DMS79 (cell line): ENCODE measurements around the gene RNF111.
"Not testable (repeated sequence)": the region's sequence is repeated elsewhere in the genome, so short reads cannot be mapped to it uniquely, and the experiment has no call there.

ENCODE experiments used
- DNase-seq: peaks from one replicate; lab custom pipeline; 2025; lab: John Stamatoyannopoulos, UW

RNF111 gene

DNA sequence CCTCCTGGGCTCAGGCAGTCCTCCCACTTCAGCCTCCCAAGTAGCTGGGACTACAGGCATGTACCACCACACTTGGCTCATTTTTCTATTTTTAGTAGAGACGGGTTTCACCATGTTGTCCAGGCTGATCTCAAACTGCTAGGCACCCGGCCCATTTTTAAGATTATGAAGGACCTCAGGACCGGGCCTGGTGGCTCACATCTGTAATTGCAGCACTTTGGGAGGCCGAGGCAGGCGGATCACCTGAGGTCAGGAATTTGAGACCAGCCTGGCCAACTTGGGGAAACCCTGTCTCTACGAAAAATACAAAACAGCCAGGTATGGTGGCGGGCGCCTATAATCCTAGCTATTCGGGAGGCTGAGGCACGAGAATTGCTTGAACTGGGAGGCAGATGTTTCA is 12.8 kb downstream of the RNF111 start:
- DNase-seq = not testable (repeated sequence)

DNA sequence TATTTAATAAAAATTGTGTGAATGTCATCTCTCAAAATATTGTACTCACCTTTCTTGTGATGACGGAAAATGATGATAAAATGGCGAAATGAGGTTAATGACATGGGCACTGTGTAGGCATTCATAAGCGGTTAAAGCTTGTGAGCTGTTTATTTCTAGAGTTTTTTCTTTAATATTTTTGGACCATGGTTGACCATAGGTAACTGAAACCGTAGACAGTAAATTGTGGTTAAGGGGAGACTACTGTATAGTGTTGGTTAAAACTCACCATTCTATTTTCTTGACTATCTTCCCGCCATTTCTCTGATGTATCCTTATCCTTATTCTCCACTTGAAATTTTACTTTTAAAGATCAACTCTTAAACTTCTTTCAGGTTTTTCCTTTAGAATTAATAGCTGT is 14.5 kb downstream of the RNF111 start:
- no peak for DNase-seq

DNA sequence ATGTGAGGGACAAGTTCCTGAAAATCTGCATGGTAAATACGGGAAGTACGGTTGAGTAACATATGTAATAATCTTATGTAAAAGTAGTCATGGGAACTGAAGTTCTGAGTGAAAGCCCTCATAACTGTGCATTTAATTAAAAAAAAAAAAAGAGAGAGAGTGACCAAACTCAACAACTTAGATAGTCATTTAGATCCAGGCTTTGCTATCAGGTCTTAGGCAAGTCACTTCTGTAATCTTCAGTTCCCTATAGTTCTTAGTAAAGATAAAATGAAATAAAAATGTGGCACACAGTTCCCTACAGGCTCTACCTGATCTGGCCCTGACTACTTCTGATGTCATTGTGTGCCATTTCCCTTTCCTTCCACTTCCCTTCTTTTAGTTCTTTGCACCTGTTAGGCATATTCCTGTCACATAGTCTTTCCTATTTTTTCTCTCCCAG is 15.0 kb downstream of the RNF111 start:
- no peak for DNase-seq

DNA sequence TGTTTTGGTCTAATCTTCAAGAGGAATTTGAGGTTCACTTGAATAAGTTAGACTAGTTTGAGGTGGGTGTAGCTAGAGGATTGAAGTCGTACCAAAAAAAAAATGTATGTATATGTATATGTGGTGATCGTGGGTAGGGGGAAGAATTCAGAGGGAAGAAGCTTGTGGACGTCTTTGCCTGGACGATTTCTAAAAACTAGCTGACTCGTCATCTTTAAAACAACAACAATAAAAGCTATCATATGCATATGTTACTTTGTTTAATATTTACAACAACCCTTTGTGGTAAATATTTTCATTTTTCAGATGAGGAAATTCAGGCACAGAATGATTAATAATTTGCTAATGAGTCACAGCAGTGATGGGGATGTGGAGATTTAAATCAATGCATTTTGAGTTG is 18.1 kb downstream of the RNF111 start:
- DNase-seq = no peak

DNA sequence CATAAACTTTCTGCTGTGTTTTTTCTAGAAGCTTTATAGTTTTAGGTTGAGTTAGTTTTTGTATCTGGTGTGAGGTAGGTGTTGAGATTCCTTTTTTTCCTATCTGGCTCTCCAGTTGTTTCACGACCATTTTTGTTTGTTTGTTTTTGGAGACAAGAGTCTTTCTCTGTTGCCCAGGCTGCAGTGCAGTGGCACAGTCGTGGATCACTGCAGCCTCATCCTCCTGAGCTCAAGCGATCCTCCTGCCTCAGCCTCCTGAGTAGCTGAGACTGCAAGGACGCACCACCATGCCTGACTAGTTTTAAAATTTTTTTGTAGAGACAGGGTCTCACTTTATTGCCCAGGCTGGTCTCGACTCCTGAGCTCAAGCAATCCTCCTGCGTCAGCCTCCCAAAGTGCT is 20.6 kb downstream of the RNF111 start:
- no peak for DNase-seq

DNA sequence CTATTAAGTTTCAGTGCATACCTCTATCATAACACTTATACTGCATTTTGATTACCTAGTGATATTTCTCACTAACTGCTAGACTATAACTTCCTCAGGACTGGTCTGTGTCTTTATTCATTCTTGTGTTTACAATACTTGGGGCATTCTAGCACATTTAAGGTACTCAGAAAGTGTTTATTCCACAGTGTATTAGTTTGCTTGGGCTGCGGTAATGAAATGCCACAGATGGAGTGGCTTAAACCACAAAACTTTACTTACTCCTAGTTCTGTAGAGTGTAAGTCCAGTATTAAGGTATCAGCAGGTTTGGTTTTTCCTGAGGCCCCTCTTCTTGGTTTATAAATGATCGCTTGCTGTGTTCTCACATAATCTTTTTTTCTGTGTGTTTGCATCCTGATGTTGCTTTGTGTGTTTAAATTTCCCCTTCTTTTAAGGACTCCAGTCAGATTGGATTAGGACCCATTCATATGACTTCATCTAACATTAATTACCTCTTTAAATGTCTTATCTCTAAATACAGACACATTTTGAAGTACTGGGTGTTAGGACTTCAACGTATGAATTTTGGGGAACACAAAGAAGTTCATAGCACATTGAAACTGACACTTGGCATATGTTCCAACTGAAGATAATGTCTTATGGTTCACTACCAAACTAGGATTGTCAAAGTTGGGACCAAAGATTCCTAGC is 23.9 kb downstream of the RNF111 start:
- DNase-seq = no peak

DNA sequence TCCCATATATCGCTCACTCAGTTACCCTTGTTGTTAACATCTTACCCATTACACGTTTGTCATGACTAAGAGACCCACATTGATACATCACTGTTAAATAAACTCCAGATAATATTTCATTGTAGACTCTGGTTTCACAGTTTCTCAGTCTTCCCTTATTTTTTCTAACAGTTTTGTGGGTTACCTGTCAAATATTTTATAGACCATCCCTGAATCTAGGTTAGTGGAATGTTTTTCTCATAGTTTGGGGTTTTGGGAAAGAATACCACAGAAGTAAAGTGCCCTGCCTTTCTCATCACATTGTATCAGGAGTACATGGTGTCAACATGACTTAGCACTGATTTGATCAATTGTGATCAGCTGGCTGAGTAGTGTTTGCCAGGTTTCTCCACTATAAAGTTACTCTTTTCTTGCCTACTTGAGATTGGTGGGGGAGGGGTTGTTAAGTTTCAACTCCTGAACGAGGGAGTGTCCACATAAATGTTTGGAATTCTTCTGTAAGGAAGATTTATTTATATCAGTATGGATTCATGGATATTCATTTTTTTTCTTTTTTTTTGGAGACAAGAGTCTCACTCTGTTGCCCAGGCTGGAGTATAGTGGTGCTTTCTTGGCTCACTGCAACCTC is 25.9 kb downstream of the RNF111 start:
- no peak for DNase-seq

DNA sequence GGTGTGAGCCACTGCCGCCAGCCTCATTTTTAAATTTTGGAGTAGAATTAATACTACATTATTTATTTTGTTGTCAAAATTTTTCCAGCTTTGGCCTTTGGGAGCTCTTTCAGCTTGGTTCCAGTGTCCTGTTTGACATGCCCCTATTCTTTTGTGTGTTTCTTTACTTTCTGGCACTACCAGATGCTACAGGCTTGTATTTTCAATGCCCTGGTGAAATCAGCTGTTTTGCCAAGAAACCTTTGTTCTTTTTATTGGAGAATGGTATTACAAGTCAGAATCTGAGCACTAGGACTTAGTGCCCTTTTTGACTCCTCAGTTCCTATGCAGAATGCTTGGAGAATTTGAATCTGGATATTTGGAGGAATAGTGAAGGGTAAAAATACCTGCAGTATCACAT is 26.6 kb downstream of the RNF111 start:
- DNase-seq = no peak

DNA sequence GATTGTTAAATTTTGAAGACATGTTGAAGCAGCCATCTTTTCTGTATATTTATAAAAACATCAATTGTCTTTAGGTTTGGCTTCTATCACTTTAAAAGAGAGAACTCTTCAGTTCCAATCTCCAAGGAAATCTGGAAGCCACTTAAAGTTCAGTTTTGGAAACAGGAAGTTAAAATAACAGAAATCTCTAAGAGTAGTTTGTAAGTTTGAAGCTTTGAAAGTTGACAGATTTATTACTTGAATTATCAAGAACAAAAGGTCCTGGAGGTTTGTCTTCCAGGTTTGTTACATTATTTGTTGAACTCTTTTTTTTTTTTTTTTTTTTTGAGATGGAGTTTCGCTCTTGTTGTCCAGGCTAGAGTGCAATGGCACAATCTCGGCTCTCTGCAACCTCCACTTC is 30.0 kb downstream of the RNF111 start:
- DNase-seq = no peak

DNA sequence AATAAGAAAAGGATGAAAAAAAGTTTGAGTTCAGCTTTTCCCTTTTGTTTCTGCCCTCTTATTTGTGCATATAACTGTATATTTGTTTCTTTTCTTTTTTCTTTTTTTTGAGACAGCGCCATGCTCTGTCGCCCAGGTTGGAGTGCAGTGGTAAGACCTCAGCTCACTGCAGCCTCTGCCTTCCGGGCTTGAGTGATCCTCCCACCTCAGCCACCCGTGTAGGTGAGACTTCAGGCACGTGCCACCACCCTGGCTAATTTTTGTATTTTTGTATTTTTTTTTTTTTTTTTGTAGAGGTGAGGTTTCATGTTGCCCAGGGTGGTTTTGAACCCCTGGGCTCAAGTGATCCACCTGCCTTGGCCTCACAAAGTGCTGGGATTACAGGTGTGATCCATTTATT is 31.4 kb downstream of the RNF111 start:
- DNase-seq = no peak

DNA sequence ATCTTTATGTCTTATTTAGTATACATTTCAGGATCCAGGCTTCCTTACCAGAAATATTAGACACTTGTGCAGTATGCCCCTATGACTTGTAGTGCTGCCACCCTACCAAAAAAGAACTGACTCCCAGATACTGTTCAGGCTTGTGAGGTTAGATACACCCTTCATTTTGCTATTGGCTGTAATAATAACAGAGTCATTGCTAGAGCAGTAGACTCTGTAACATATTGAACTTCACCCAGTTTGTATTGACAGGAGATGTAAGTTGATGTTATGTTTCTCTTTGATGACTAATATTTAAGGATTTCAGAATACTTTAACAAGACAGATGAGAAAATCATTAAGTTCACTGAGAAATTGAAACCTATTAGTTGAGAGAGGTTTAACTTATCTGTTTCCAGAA is 32.9 kb downstream of the RNF111 start:
- DNase-seq = no peak

DNA sequence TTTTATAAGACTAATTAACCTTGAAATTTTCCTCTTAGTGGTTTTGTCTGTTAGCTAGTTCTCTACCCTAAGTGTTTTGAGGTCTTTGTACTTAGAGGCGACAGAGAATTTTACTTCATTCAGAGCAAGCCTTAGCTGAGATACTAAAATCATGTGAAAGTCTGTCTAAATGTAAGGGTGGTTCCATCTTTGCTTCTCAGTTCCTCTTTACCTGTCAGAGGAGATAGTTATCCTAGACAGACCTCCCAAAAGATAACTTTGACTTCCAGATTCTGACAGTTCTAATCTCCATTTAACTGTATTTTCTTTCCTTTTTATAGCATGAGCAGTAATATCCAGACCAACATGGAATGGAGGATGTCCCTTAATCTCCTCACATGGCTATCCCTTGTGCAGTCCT is 34.7 kb downstream of the RNF111 start:
- DNase-seq = no peak

DNA sequence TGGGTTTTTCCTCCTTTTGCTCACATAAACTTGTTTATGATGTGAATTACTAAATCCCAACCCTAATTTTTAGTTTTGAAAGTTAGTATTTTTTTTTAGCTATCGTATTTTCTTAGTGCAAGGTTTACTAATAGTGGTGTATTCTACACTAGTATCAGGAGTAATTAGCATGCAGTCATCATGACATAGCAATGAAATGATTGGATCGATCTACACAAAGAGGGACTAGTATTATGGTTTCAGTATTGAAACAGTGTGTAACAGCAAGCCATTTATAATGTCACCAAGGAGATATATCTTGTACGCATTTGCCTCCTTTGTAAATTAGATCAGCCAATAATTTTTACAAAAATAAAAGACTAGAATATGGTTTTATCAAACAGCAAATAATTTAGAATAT is 38.7 kb downstream of the RNF111 start:
- no peak for DNase-seq

DNA sequence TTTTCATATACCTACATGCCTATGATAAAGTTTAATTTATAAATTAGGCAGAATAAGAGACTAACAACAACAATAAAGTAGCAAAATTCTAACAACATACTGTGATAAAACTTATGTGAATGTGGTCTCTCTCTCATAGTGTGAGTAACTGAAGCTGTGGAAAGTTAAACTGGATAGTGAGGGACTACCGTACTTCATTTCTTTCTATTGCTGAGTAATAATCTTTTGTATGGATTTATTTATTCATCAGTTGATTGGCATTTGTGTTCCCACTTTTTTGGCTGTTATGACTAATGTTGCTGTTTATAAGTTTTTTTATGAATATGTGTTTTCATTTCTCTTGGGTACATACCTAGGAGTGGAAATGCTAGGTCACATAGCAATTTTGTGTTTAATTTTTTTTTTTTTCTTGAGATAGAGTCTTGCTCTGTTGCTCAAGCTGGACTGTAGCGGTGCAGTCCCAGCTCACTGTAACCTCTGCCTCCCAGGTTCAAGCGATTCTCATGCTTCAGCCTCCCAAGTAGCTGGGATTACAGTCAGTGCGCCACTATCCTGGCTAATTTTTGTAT is 41.0 kb downstream of the RNF111 start:
- DNase-seq = no peak

DNA sequence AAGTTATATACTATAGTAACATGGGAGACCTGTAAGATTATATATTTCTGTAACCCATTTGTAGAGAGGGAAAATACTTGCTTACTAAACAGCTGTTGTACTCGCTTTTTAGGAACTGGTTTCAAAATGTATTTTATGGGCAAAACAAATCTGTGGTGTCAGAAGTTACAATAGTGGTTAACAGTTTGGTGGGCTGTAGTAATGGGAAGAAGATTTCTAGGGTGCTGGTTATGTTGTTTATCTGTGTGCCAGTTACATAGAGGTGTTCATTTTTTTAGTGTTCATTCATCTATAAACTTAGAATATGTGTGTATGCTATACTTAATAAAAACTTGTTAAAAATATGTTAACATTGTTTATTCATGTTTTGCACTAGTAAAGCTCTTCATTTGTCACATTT is 42.1 kb downstream of the RNF111 start:
- DNase-seq = no peak

DNA sequence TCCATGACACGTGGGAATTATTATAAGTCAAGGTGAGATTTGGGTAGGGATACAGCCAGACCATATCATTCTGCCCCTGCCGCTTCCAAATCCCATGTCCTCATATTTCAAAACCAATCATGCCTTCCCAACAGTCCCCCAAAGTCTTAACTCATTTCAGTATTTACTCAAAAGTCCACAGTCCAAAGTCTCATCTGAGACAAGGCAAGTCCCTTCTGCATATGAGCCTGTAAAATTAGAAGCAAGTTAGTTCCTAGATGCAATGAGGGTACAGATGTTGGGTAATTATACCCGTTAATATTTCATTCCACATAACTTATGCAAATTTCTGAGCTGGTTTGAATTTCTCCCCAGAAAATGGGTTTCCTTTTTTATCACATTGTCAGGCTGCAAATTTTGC is 47.7 kb downstream of the RNF111 start:
- DNase-seq = no peak

DNA sequence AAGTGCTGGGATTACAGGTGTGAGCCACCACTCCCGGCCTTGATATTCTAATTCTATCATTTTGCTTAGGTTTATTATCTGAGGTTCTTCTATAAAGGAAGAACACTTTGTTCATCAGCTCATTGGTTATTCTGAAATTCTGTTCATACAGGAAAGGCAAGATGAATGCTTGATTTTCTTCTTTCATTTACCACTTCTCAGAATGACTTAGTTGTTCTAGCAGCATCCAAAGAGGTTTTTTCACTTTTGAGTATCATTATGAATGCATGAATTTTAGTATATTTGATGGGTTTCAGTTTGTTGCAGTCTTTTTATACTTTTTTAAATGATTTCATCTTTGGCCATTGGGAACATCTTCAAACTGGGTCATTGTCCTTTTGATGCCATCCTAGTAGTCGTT is 51.8 kb downstream of the RNF111 start:
- no peak for DNase-seq

DNA sequence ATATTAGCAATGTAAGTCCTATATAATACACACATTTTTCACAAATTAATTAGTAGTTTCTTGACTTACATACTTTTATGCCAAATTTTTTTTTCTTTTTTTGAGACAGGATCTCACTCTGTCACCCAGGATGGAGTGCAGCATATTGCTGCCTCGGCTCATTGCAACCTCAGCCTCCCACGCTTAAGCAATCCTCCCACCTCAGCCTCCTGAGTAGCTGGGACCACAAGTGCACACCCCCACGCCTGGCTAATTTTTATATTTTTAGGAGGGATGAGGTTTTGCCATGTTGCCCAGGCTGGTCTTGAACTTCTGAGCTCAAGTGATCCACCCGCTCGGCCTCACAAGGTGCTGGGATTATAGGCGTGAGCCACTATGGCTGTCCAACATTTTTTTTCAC is 54.6 kb downstream of the RNF111 start:
- DNase-seq = no peak

DNA sequence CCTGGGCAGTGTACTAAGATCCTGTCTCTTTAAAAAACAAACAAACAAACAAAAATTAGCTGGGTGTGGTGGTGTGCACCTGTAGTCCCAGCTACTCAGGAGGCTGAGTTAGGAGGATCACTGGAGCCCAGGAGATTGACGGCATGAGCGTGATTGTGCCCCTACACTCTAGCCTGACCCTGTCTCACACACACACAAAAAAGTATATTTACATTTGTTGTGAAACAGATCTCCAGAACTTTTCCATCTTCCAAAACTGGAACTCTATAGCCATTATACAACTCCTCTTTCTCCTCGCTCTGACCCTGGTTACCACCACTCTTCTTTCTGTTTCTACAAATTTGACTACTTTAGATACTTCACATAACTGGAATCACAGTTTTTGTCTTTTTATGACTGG is 61.4 kb downstream of the RNF111 start:
- DNase-seq = no peak

DNA sequence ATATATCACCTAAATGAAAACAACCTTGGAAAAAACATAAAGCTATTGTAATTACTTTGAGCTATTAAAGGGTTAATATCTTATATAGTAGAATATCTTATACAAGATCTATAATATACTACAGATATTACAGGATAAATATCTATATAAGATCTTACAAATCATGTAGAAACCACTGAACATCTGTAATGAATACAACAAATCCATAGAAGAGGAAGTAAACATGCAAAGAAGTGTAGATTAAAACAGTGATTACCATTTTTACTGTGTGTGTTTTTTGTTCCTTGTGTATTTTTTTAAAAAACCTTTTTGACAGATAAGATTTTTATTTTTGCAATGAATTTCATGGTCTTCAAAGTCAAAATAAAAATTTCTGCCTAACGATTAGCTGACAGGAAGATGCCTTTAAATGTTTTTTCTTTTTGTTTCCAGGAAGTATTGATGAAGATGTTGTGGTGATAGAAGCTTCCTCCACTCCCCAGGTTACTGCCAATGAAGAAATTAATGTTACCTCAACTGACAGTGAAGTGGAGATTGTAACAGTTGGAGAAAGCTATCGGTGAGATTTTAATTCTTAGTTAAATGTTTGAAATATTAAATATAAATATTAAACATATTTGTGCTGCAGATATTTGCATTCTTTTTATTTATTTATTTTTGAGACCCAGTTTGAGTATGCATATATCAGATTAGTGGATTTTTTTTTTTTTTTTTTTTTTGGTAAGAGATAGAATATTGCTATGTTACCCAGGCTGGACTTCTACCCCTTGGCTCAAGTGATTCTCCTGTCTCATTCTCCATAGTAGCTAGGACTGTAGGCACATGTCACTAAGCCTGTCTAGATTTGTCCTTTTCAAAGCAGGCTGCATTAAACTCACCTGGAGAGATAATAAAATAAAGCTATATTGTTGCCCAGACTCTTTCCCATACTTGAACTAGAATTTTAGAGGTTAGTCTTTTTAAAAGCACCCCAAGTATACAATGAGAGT is 64.7 kb downstream of the RNF111 start:
- no peak for DNase-seq

DNA sequence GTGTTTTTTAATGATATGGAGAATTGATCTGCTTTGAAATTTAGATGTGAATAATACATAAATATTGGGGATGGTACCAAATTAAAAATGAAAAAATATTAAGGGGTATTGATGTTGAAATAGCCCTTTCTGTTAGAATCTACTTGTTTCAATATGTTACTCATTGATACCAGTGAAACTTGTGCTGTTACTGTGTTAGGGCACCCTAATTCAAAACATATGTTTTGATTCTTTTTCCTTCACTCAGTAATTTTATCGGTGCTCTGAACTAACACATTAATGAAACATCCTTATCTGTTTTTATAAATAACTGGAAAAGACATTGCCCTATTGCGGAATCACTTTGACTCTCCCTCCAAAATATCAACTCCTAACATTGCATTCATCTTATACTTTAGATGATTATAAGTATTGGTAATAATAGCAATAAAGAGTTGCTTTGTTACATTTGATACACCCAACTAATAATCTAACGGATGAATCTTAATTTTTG is 65.5 kb downstream of the RNF111 start:
- no peak for DNase-seq

DNA sequence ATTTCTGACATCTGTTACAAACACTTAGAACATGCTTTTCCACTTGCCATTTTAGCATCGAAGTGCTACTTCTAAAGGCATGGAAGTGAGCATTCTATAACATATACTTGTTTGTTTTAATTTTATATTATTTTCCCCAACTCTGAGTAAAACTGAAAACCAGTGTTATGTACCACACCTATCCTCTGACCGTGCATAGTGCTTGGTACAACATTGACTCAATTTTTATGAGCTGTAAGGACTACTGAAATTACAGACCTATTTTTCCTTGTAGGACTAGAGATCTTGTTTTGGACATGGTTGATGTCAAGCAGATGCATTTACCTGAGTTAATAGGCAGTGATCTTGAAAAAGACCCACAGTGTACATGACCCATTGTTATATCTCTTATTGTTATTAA is 66.0 kb downstream of the RNF111 start:
- no peak for DNase-seq
